ENCODE results near the gene MRPL18. TPM values are rescaled to one million over a fixed set of nuclear protein-coding genes. Genes with fewer than 3 reads are reported as not detected.

Gene MRPL18
- total RNA-seq, 1 experiment from 2014 or later, result 90.2 TPM

DNA sequence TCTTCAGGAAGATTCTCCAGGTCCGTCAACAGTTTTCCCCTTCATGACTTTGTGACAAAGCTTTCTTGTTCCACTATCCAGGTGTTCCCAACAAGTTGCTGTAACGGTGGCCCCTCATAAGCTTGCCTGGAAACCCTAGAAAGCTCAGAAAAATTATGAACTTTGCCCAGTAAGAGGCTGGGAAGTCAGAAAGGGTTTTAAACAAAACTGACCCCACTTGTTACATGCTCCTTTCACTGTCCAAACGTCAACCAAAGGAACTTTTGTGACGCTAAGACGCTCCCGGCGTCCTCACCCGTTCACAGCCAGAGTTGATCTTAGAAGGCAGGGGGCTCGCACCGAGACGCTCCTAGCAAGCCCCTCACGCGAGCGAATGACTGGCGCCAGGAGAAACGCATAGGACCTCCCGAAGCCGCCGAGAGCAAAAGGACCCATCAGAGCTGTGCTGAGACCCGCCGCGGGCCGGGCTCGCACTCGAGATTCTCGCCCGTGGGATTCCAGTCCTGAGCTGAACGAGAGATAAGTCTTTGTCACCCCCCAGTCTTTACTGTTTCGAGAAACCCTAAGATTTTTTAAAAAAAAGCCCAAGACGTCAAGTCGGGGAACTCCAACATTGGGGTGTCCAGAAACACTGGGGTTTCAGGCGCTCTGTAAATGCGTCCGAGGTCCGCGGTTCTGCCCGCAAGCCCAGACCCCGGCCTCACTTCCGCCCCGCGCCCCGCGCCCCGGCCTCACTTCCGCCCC, 29.0 kb upstream of the MRPL18 start:
- Histone ChIP-seq H3K36me3 (replicated peaks; ENCODE audit: control insufficient read depth, insufficient read depth, low read length) (peaks cover 20% of the 10 kb centered on the region), H3K4me3 (ENCODE audit: insufficient read depth, low read depth, low read length) (peak overlapping the region; percentile 61), H3K27me3 (ENCODE audit: control insufficient read depth, insufficient read depth, low read length) (no peaks in the 10 kb centered on the region)
- peak; percentile 49 for DNase-seq

DNA sequence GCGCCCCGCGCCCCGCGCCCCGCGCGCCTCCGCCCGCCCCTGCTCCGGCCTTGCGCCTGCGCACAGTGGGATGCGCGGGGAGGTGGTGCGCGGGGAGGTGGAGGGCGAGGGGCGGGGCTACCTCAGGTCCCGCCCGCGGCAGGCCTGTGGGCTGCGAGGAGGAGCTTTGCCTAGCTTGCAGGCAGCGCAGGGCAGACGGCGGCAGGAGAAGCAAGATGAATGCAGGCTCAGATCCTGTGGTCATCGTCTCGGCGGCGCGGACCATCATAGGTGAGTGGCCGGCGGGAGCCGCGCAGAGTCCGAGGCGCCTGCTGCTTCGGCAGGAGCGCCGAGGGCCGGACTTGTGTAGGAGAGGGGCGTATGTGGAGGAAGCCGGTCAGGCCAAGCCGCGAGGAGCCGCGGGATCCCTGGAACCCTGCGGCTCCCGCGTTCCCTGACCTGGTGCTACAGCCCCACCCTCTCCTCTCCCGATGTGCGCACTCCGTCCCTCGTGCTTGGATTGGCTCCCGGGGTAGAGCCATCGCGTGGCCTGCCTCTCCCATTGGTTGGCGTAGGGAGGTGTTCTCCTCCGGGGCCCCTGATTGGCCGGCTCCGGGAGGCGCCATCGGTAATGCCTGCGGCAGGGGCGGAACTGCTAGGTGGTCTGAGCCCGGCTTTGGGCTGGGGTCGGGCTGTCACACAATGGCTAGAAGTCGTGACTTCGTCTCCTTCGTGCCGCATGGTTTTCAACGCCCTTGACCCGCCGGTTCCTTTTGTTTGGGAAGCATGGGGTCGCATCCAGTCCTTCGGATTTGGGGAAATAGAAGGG, 28.2 kb upstream of the MRPL18 start, which contains the start of gene ACAT2:
Gene ACAT2, plus strand, starts transcription at position 173 of the 808 bp plus-strand sequence. Its CDS starts 43 bp downstream, at position 216.
- no peaks in the 10 kb centered on the region for H3K27me3 ChIP-seq (ENCODE audit: control insufficient read depth, insufficient read depth, low read length)
- DNase-seq, result peak; percentile 99

DNA sequence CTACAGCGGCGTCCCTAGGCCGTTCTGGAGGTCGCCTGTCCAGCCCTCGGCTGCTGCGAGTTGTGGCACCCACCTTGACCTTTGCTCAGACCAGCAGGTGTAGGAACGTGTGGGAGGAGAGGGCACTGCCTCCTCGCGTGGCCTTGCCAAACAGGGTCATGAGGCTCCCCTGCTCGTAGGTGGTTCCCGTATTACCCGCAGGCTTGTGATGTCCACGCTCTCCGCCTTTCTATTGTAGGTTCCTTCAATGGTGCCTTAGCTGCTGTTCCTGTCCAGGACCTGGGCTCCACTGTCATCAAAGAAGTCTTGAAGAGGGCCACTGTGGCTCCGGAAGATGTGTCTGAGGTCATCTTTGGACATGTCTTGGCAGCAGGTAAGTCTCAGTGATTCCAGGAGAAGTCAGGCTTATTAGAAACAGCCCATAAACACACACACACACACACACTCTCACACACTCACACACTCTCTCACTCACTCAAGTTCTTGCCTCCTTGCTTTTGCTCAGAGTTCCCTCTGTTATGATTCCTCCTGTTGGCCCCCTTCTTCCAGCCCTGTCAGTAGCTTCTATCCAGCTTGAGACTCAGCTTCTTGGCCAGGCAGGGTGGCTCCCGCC, 27.5 kb upstream of the MRPL18 start:
- Histone ChIP-seq H3K36me3 (replicated peaks; ENCODE audit: control insufficient read depth, insufficient read depth, low read length) (peaks cover 27% of the 10 kb centered on the region), H3K4me3 (ENCODE audit: insufficient read depth, low read depth, low read length) (peak overlapping the region; percentile 98), H3K27me3 (ENCODE audit: control insufficient read depth, insufficient read depth, low read length) (no peaks in the 10 kb centered on the region)
- DNase-seq, result no peak

More for the DNA sequence above, 28.2 kb upstream of the MRPL18 start, which contains the start of gene ACAT2:
- H3K4me3 ChIP-seq (ENCODE audit: insufficient read depth, low read depth, low read length), result peak within 1 kb of the TSS; percentile 98
- H3K36me3 ChIP-seq (replicated peaks; ENCODE audit: control insufficient read depth, insufficient read depth, low read length), result peaks cover 23% of the 10 kb centered on the region

DNA sequence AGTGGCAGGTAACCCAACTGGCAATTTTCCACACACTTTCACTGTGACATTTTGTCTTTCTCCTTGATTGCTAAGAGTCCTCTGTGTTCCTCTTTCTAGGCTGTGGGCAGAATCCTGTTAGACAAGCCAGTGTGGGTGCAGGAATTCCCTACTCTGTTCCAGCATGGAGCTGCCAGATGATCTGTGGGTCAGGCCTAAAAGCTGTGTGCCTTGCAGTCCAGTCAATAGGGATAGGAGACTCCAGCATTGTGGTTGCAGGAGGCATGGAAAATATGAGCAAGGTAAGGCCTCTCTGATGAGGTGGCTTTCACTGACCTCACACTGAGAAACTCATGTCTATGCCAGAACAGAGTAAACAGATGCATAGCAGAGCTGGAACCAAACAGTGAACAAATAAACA, 23.4 kb upstream of the MRPL18 start:
- no peaks in the 10 kb centered on the region for H3K27me3 ChIP-seq (ENCODE audit: control insufficient read depth, insufficient read depth, low read length)
- H3K4me3 ChIP-seq (ENCODE audit: insufficient read depth, low read depth, low read length), result no peak overlapping the region
- DNase-seq, result no peak
- H3K36me3 ChIP-seq (replicated peaks; ENCODE audit: control insufficient read depth, insufficient read depth, low read length), result peaks cover 33% of the 10 kb centered on the region

DNA sequence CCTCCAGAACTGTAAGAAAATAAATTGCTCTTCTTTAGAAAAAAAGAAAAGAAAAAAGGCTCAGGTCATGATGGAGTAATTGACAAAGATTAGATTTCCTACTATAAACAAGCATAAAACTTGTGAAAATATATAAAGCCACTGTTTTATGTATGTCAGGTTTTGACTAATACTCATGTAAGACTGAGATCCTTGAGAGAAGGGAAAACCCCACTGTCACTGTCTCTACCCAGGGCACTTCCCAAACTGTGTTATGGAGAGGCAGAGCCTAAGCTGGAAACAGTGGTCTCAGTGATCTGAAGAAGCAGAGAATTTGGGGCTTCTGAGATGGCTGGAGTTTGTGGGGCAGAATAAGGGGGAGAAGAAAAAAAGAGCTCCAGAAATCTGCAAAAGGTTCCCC, 20.8 kb upstream of the MRPL18 start:
- no peak overlapping the region for H3K4me3 ChIP-seq (ENCODE audit: insufficient read depth, low read depth, low read length)
- no peak for DNase-seq
- peaks cover 21% of the 10 kb centered on the region for H3K36me3 ChIP-seq (replicated peaks; ENCODE audit: control insufficient read depth, insufficient read depth, low read length)
- no peaks in the 10 kb centered on the region for H3K27me3 ChIP-seq (ENCODE audit: control insufficient read depth, insufficient read depth, low read length)

DNA sequence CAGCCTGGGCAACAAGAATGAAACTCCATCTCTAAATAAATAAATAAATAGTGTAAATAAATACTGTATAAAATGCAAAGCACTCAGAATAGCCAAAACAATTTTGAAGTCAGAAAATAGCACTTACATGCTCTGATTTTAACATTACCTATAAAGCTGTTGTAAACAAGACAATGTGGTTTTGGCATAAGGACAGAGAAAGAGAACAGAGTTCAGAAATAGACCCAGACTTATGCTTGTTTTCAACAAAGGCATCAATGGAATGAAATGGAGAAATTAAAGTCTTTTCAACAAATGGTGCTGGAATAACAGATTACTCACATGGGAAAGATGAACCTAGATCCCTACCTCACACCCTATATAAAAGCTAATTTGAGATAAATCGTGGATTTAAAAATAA, 18.1 kb upstream of the MRPL18 start:
- Histone ChIP-seq H3K4me3 (ENCODE audit: insufficient read depth, low read depth, low read length) (no peak overlapping the region), H3K36me3 (replicated peaks; ENCODE audit: control insufficient read depth, insufficient read depth, low read length) (peaks cover 22% of the 10 kb centered on the region), H3K27me3 (ENCODE audit: control insufficient read depth, insufficient read depth, low read length) (no peaks in the 10 kb centered on the region)
- no peak for DNase-seq

DNA sequence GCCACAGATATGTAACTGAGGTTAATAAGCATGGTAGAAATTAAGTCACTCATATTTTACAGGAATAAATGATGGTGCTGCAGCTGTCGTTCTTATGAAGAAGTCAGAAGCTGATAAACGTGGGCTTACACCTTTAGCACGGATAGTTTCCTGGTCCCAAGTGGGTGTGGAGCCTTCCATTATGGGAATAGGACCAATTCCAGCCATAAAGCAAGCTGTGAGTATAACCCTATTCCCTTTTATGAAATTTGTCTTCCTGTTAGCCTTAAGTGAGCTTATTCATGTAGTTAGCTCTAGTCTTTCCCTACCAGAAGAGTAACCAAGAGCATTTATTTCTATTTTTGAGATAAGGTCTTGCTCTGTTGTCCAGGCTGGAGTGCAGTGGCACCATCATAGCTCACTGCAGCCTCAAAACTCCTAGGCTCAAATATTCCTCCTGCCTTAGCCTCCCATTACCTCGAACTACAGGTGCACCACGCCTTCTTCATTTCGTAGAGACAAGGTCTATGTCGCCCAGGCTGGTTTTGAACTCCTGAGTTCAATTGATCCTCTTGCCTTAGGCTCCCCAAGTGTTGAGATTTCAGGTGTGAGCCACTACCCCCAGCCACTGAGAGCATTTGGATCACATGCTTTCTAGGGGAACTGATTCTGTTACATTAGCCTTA, 12.9 kb upstream of the MRPL18 start:
- DNase-seq, result no peak
- H3K27me3 ChIP-seq (ENCODE audit: control insufficient read depth, insufficient read depth, low read length), result no peaks in the 10 kb centered on the region
- H3K36me3 ChIP-seq (replicated peaks; ENCODE audit: control insufficient read depth, insufficient read depth, low read length), result peaks cover 31% of the 10 kb centered on the region
- H3K4me3 ChIP-seq (ENCODE audit: insufficient read depth, low read depth, low read length), result no peak overlapping the region

DNA sequence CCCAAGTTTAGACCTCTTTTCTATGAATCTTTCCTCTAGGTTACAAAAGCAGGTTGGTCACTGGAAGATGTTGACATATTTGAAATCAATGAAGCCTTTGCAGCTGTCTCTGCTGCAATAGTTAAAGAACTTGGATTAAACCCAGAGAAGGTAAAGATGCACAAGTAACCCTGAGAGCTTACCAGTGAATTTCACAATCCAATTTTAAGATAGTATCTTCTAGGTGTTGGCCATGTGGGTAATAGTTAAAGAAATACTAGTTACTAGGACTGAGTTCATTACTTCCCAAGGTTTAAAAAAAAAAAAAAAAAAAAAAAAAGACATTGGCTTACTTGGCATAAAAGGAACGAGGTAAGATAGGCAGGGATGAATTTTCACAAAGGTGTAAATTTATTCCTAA, 12.1 kb upstream of the MRPL18 start:
- H3K27me3 ChIP-seq (ENCODE audit: control insufficient read depth, insufficient read depth, low read length), result no peaks in the 10 kb centered on the region
- DNase-seq, result no peak
- H3K4me3 ChIP-seq (ENCODE audit: insufficient read depth, low read depth, low read length), result no peak overlapping the region
- H3K36me3 ChIP-seq (replicated peaks; ENCODE audit: control insufficient read depth, insufficient read depth, low read length), result peaks cover 39% of the 10 kb centered on the region

DNA sequence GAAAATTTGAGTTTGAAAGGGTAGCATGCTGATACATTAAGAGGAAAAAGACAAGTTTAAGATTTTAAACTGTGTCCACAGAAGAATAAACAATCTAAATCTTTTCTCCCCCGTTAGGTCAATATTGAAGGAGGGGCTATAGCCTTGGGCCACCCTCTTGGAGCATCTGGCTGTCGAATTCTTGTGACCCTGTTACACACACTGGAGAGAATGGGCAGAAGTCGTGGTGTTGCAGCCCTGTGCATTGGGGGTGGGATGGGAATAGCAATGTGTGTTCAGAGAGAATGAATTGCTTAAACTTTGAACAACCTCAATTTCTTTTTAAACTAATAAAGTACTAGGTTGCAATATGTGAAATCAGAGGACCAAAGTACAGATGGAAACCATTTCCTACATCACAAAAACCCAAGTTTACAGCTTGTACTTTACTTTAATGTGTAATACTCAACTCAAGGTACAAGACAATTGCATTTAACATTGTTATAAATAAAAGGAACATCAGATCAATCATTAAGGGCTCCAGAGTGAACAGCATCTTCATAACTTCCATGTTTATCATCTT, 11.6 kb upstream of the MRPL18 start:
- H3K4me3 ChIP-seq (ENCODE audit: insufficient read depth, low read depth, low read length), result no peak overlapping the region
- DNase-seq, result no peak
- peaks cover 42% of the 10 kb centered on the region for H3K36me3 ChIP-seq (replicated peaks; ENCODE audit: control insufficient read depth, insufficient read depth, low read length)
- no peaks in the 10 kb centered on the region for H3K27me3 ChIP-seq (ENCODE audit: control insufficient read depth, insufficient read depth, low read length)

DNA sequence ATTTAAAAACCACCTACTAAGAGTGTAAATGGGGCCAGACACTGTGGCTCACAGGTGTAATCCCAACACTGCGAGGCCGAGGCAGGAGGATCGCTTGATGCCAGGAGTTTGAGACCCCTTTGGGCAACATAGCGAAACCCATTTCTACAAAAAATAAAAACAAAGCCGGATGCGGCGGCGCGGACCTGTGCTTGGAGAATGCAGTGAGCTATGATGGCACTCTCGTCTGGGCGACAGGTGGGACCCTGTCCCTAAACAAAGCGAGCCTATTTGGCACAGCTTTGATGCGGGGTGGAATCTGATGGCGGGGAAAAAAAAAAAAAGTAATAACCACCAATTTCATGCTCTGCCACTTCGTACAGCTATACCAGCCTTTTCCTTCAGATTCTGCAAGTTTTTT, 2.0 kb upstream of the MRPL18 start:
- Histone ChIP-seq H3K4me3 (ENCODE audit: insufficient read depth, low read depth, low read length) (peak overlapping the region; percentile 99), H3K36me3 (replicated peaks; ENCODE audit: control insufficient read depth, insufficient read depth, low read length) (peaks cover 31% of the 10 kb centered on the region), H3K27me3 (ENCODE audit: control insufficient read depth, insufficient read depth, low read length) (no peaks in the 10 kb centered on the region)
- no peak for DNase-seq

DNA sequence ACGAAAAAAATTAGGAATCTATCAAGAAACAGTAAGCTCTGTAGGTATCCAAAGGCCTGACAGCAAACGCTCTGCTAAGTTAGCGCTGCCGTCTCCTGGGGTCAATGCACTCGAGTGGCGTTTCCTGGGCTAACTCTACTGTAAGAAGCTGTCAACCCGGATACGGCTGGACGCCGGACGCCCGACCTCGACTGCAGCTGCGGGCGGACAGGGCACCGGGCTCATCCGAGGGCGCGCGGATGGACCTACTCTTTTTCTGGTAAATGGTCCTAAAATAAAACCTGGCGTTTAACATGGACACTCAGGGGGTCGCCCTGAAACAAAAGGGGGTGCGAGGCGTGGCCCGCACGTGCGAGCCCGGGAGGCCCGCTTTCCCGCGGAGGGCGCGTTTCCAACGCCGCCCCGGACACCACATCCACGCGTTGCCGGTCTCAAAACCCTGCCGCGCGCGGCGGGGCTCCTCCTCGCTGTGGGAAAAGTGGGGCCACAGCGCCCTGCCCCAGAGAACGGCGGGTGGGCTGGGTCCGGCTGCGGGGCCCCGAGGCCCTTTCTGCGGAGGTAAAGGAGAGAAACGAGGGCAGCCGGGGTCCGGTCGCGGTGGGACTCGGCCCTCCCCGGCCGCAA, 1.4 kb upstream of the MRPL18 start:
- peak; percentile 61 for DNase-seq
- peak overlapping the region; percentile 99 for H3K4me3 ChIP-seq (ENCODE audit: insufficient read depth, low read depth, low read length)
- H3K27me3 ChIP-seq (ENCODE audit: control insufficient read depth, insufficient read depth, low read length), result no peaks in the 10 kb centered on the region
- peaks cover 26% of the 10 kb centered on the region for H3K36me3 ChIP-seq (replicated peaks; ENCODE audit: control insufficient read depth, insufficient read depth, low read length)

DNA sequence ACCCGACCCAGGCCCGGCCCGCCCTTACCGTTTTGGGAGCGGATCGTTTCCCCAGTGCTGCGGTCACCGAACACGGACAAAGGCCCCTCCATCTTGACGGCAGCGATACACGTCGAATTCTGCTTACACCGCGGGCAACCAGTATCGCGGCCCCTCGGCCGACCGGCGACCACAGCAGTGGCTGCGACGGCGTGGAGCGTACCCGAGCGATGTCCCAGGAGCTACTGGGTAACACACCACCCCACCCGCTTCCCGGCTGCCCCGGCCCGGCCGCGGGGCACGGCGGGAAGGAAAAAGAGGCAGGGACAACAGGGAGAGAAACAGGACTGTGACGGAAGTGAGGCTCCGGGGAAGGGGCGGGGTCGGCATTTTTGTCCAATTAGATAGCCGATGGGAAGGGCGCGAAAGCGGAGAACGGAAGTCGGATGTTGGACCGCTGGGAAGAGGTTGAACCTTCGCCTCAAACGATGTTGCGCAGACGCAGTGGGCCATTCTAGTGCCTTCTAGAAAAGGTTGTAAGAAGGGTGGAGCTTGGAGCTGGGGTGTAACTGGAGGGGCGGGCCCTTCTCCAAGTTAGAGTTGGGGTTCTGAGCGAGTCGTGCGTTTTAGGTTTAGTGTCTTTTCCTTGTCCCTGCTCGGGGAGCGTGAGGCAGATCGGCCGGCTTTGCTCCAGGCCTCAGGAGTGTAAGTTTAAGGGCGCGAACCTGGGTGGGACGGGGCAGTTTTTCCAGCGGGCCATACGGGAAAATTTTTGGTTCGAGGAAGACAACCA, 704 bp upstream of the MRPL18 start, which contains the start of gene TCP1:
Gene TCP1, minus strand, starts transcription at position 226 of the 772 bp plus-strand sequence. Its CDS starts 134 bp downstream, at position 92.
- Histone ChIP-seq H3K4me3 (ENCODE audit: insufficient read depth, low read depth, low read length) (peak within 1 kb of the TSS; percentile 99), H3K36me3 (replicated peaks; ENCODE audit: control insufficient read depth, insufficient read depth, low read length) (peaks cover 25% of the 10 kb centered on the region), H3K27me3 (ENCODE audit: control insufficient read depth, insufficient read depth, low read length) (no peaks in the 10 kb centered on the region)
- DNase-seq, result peak; percentile 96

DNA sequence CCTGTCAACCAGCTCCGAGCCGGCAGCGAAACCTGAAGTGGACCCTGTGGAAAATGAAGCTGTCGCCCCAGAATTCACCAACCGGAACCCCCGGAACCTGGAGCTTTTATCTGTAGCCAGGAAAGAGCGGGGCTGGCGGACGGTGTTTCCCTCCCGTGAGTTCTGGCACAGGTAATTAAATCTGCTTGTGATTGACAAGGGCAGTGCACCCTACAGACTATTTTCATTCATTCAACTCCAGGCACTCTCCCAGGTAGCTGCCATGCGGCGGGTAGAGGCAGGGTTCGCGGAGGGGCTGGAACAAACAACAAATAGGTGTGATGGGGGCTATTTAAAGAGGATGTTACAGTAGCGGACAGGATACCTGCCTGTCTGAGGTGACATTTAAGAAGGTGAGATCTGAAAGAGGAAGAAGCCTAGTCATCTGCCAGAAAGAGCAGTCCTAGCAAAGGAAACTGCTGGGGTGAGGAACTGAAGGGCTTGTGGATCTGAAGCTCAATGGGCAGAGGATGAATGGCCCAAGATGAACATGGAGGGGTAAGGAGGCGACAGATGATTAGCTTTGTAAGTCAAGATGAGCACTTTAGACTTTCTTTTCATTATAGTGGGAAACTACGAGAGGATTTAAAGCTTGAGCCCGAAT, 810 bp downstream of the MRPL18 start:
- Histone ChIP-seq H3K27me3 (ENCODE audit: control insufficient read depth, insufficient read depth, low read length) (no peaks in the 10 kb centered on the region), H3K36me3 (replicated peaks; ENCODE audit: control insufficient read depth, insufficient read depth, low read length) (peaks cover 17% of the 10 kb centered on the region), H3K4me3 (ENCODE audit: insufficient read depth, low read depth, low read length) (peak overlapping the region; percentile 74)
- no peak for DNase-seq

Data from H7 (cell line).